Measurements from ENCODE around the gene EXOC8. TPM values are rescaled to one million over a fixed set of nuclear protein-coding genes. Genes with fewer than 3 reads are reported as not detected.

The EXOC8 gene
- total and polyA plus RNA-seq, 2 of the 13 experiments (the other 11 are each of a cell fraction or from before 2014, with no cell fraction given), result 2.1 to 7.9 TPM

GRCh38 chr1:231372501-231372900, 34.8 kb upstream of the EXOC8 start (continued):
- no peak for TF ChIP-seq ZNF503 (CRISPR knock-in tag; IDR thresholded peaks at IDR 0.05)

- WGBS (ENCODE audit: low lambda C conversion rate), result 91% methylated on average over 3 of the region's 3 CpGs
- H4K20me1 ChIP-seq (ENCODE audit: insufficient read depth, low read length), result peaks cover 12% of the 10 kb centered on the region
- intact Hi-C loops (cut with micrococcal nuclease; ENCODE audit: unreplicated experiment), result no loop called here
- DNase-seq (ENCODE audit: low spot score) (no peak), ATAC-seq (no peak), FAIRE-seq (no peak)
- 0 out of 2 replicates have a peak, but pooled peaks have one; percentile 16 for TF ChIP-seq STAG1 (CRISPR knock-in tag; IDR thresholded peaks at IDR 0.05)
- peak; percentile 76 for TF ChIP-seq RBM22 (optimal IDR thresholded peaks at IDR 0.05; ENCODE audit: low read length)
- 0 out of 2 replicates have a peak, but pooled peaks have one; percentile 13 for TF ChIP-seq CTCF (CRISPR knock-in tag; IDR thresholded peaks at IDR 0.05)
- TF ChIP-seq BRD4 (CRISPR knock-in tag; IDR thresholded peaks at IDR 0.05), result no peak
- H3K36me3 ChIP-seq (replicated peaks in 1 of 2; ENCODE audit: control insufficient read depth in 1 of 2, insufficient read depth in 2 of 2, low read length in 2 of 2), result peaks cover 17 to 79% of the 10 kb centered on the region in 2 experiments
- no peak overlapping the region for H3K27ac ChIP-seq (ENCODE audit: extremely low read length, insufficient read depth, low read length)
- no TSS peak for BruUV-seq (replicated peaks)
- peaks cover 31% of the 10 kb centered on the region for H3K79me2 ChIP-seq (ENCODE audit: insufficient read depth, low read length)
- H3K9me3 ChIP-seq (ENCODE audit: low read length), result no peaks in the 10 kb centered on the region
- CTCF ChIA-PET (ENCODE audit: low intra/inter-chr PET ratio, low total read pairs), result no interaction called here
- no peak overlapping the region for H3K4me2 ChIP-seq (ENCODE audit: low read depth, low read length)
- H3K9ac ChIP-seq (ENCODE audit: insufficient read depth, low read depth, low read length), result no peak overlapping the region
- POLR2A ChIA-PET, result no interaction called here
- in situ Hi-C loops (cut with HindIII; ENCODE audit: extremely low pct_ligation_motif_present, low pct_unique_long_range_greater_than_20kb), result no loop called here
- H2AFZ ChIP-seq (ENCODE audit: low read length), result no peak overlapping the region
- no peaks in the 10 kb centered on the region for H3K4me1 ChIP-seq (ENCODE audit: insufficient read depth, low read length)
- H3K27me3 ChIP-seq (ENCODE audit: control insufficient read depth in 1 of 2, insufficient read depth in 2 of 2, low read length in 2 of 2), result no peaks in the 10 kb centered on the region; a peak in 1 of 5 replicates
- H3K4me3 ChIP-seq (replicated peaks in 1 of 3; ENCODE audit: insufficient read depth in 1 of 3, low read depth in 2 of 3, low read length in 3 of 3), result no peak overlapping the region
Measured at GRCh38 chr1:231369282-231369681, 31.6 kb upstream of the EXOC8 start.

Data from HepG2 (cell line).